Testis (tissue), 2 donors: Measurements from ENCODE around the gene KRTAP9-7.

Experiments
- CTCF ChIP-seq, 3 experiments: fragments of 450-650 bp in 2 of 3; fragments of 200-600 bp in 1 of 3; sonication (generic) in 1 of 3; IDR thresholded peaks; one replicate each; pipeline ENCODE4 v1.5.1; 2016 to 2019; ENCODE audit warnings: antibody characterized with exemption in 3 of 3, mild to moderate bottlenecking in 2 of 3, moderate library complexity in 1 of 3
- POLR2A ChIP-seq: fragments of 450-650 bp; IDR thresholded peaks from one replicate; pipeline ENCODE4 v1.6.1; 2017; ENCODE audit warnings: antibody characterized with exemption, mild to moderate bottlenecking, moderate library complexity

GRCh38 chr17:41263212-41263611 lies 12.3 kb upstream of the KRTAP9-7 start:
- no peak for TF ChIP-seq CTCF (IDR thresholded peaks at IDR 0.05)
- no peak for TF ChIP-seq POLR2A
